H1 (cell line): ENCODE measurements around the gene NMD3. TPM values are rescaled to one million over a fixed set of nuclear protein-coding genes. Genes with fewer than 3 reads are reported as not detected.

Experiments used
- CTCF ChIA-PET: fragments of 300-600 bp; sonication (Branson Sonifier 250); formaldehyde crosslinking; loops from one replicate; lab custom pipeline; 2021; ENCODE audit not compliant: partially characterized antibody; lab: Charles Lee
- POLR2A ChIA-PET: fragments of 300-600 bp; sonication (Branson Sonifier 250); formaldehyde crosslinking; loops from one replicate; lab custom pipeline; 2021; ENCODE audit warnings: inconsistent platforms; ENCODE audit not compliant: partially characterized antibody; lab: Charles Lee
- DNase-seq, 2 experiments: peaks; one replicate each; pipeline versions ENCODE4 v3.0.0 to v3.0.0-alpha.2; 2010 to 2022; ENCODE audit warnings: low spot score in 2 of 2, low read depth in 1 of 2, mixed read lengths in 1 of 2
- FAIRE-seq: peaks from 2 replicates; lab custom pipeline; 2011; peaks lifted over from hg19 to GRCh38; lab: Jason Lieb, UNC
- H2AFZ ChIP-seq: 2 replicates; pipeline ENCODE4 v1.8.1; 2012; ENCODE audit warnings: low read length, inconsistent platforms
- H2AK5ac ChIP-seq: 2 replicates; pipeline ENCODE4 v1.6.1; 2013; ENCODE audit warnings: low read depth, low read length
- H2BK120ac ChIP-seq: replicated peaks from 2 replicates; pipeline ENCODE3; 2013; ENCODE audit warnings: low read depth, low read length, inconsistent platforms
- H2BK12ac ChIP-seq: 2 replicates; pipeline ENCODE4 v1.6.1; 2013; ENCODE audit warnings: low read depth, low read length
- H2BK15ac ChIP-seq: 2 replicates; pipeline ENCODE4 v1.6.1; 2013; ENCODE audit warnings: low read length
- H2BK20ac ChIP-seq: 2 replicates; pipeline ENCODE4 v1.6.1; 2013; ENCODE audit warnings: low read length
- H2BK5ac ChIP-seq: 2 replicates; pipeline ENCODE4 v1.6.1; 2013; ENCODE audit warnings: low read depth, low read length
- H3K14ac ChIP-seq: 2 replicates; pipeline ENCODE4 v1.6.1; 2013; ENCODE audit warnings: inconsistent platforms; ENCODE audit not compliant: insufficient read length
- H3K18ac ChIP-seq: 2 replicates; pipeline ENCODE4 v1.6.1; 2013; ENCODE audit warnings: low read length; ENCODE audit errors: extremely low read depth
- H3K23ac ChIP-seq: 2 replicates; pipeline ENCODE4 v1.6.1; 2013; ENCODE audit warnings: inconsistent platforms; ENCODE audit not compliant: insufficient read length
- H3K23me2 ChIP-seq: 2 replicates; pipeline ENCODE4 v1.6.1; 2013; ENCODE audit warnings: low read depth, low read length
- H3K27ac ChIP-seq: 2 replicates; pipeline ENCODE4 v1.6.1; 2011; ENCODE audit warnings: low read depth, low read length, inconsistent platforms
- H3K27me3 ChIP-seq, 4 experiments: replicated peaks in 1 of 4; 1 replicate in 1 of 4; 2 replicates in 3 of 4; pipeline versions ENCODE4 v1.6.1 to v1.8.1; 2011 to 2013; ENCODE audit warnings: low read length in 3 of 4, mild to moderate bottlenecking in 3 of 4, inconsistent platforms in 2 of 4, mixed read lengths in 2 of 4, moderate library complexity in 1 of 4; ENCODE audit not compliant: control insufficient read depth in 3 of 4, insufficient read depth in 3 of 4; ENCODE audit errors: extremely low read depth in 1 of 4
- H3K36me3 ChIP-seq, 4 experiments: 2 replicates each; pipeline versions ENCODE4 v1.6.1 to v1.8.1; 2011 to 2013; ENCODE audit warnings: mild to moderate bottlenecking in 4 of 4, low read length in 3 of 4, moderate library complexity in 2 of 4, control low read depth in 1 of 4, inconsistent platforms in 1 of 4; ENCODE audit not compliant: insufficient read depth in 4 of 4, control insufficient read depth in 2 of 4
- H3K4ac ChIP-seq: replicated peaks from 2 replicates; pipeline ENCODE3; 2013; ENCODE audit warnings: low read length, low read depth, mixed read lengths, inconsistent platforms; ENCODE audit not compliant: insufficient read length
- H3K4me1 ChIP-seq, 4 experiments: replicated peaks in 1 of 4; 1 replicate in 1 of 4; 2 replicates in 3 of 4; pipeline versions ENCODE4 v1.6.1 to v1.8.1; 2011 to 2013; ENCODE audit warnings: low read length in 3 of 4, inconsistent platforms in 2 of 4, mixed read lengths in 1 of 4; ENCODE audit not compliant: insufficient read depth in 4 of 4, control insufficient read depth in 3 of 4
- H3K4me2 ChIP-seq, 2 experiments: 2 replicates each; pipeline versions ENCODE4 v1.6.1 to v1.8.1; 2011 to 2013; ENCODE audit warnings: low read depth in 2 of 2, low read length in 2 of 2, control low read depth in 1 of 2, inconsistent platforms in 1 of 2, mild to moderate bottlenecking in 1 of 2; ENCODE audit not compliant: insufficient read depth in 1 of 2
- H3K4me3 ChIP-seq, 4 experiments: fragments of 200-600, 300-600 bp in 1 of 4; sonication (generic), shearing (Covaris generic), sonication (Bioruptor Twin) in 1 of 4; 2 replicates each; pipeline versions ENCODE4 v1.5.1 to v1.8.1; 2011 to 2016; ENCODE audit warnings: low read length in 4 of 4, low read depth in 3 of 4, control low read depth in 2 of 4, inconsistent platforms in 2 of 4, mild to moderate bottlenecking in 2 of 4, mixed read lengths in 1 of 4, moderate library complexity in 1 of 4; ENCODE audit not compliant: insufficient read depth in 2 of 4; ENCODE audit errors: extremely low read depth in 1 of 4
- H3K56ac ChIP-seq: replicated peaks from 2 replicates; pipeline ENCODE3; 2013; ENCODE audit warnings: low read depth, mild to moderate bottlenecking, mixed read lengths, low read length, inconsistent platforms; ENCODE audit not compliant: insufficient read length
- H3K79me1 ChIP-seq: 2 replicates; pipeline ENCODE4 v1.6.1; 2013; ENCODE audit warnings: low read depth, low read length, control low read depth
- H3K79me2 ChIP-seq, 2 experiments: 2 replicates each; pipeline versions ENCODE4 v1.6.1 to v1.8.1; 2012 to 2013; ENCODE audit warnings: low read length in 2 of 2, mild to moderate bottlenecking in 2 of 2, inconsistent platforms in 1 of 2; ENCODE audit not compliant: insufficient read depth in 2 of 2, control insufficient read depth in 1 of 2
- H3K9ac ChIP-seq, 4 experiments: replicated peaks in 1 of 4; 1 replicate in 1 of 4; 2 replicates in 3 of 4; pipeline versions ENCODE4 v1.6.1 to v1.8.1; 2011 to 2013; ENCODE audit warnings: low read depth in 3 of 4, low read length in 3 of 4, control low read depth in 2 of 4, mild to moderate bottlenecking in 2 of 4, moderate library complexity in 2 of 4, inconsistent platforms in 1 of 4; ENCODE audit errors: extremely low read depth in 1 of 4
- H3K9me3 ChIP-seq, 2 experiments: 2 replicates each; pipeline versions ENCODE4 v1.6.1 to v1.8.1; 2012 to 2013; ENCODE audit warnings: mild to moderate bottlenecking in 2 of 2, moderate library complexity in 2 of 2, control low read depth in 1 of 2, inconsistent platforms in 1 of 2, low read depth in 1 of 2, low read length in 1 of 2, mixed read lengths in 1 of 2; ENCODE audit not compliant: insufficient read depth in 2 of 2
- H4K20me1 ChIP-seq, 2 experiments: replicated peaks in 1 of 2; 2 replicates each; pipeline versions ENCODE3 to v1.8.1; 2011 to 2013; ENCODE audit warnings: inconsistent platforms in 2 of 2, low read length in 2 of 2, mild to moderate bottlenecking in 1 of 2; ENCODE audit not compliant: insufficient read depth in 2 of 2, control insufficient read depth in 1 of 2
- H4K5ac ChIP-seq: 2 replicates; pipeline ENCODE4 v1.6.1; 2013; ENCODE audit warnings: low read length, low read depth, mixed read lengths, inconsistent platforms; ENCODE audit not compliant: insufficient read length
- H4K8ac ChIP-seq: 2 replicates; pipeline ENCODE4 v1.8.0; 2013; ENCODE audit warnings: mild to moderate bottlenecking, moderate library complexity, low read length, inconsistent platforms; ENCODE audit not compliant: insufficient read depth; ENCODE audit errors: extremely low read depth
- H4K91ac ChIP-seq: replicated peaks from 2 replicates; pipeline ENCODE3; 2013; ENCODE audit warnings: low read length, mixed read lengths, inconsistent platforms; ENCODE audit not compliant: insufficient read length
- BACH1 ChIP-seq: IDR thresholded peaks from 2 replicates; pipeline ENCODE4 v1.6.1; 2012; ENCODE audit warnings: low read length, improper control_type of control experiment
- BRCA1 ChIP-seq: IDR thresholded peaks from 2 replicates; pipeline ENCODE4 v1.6.1; 2012; ENCODE audit warnings: low read depth, low read length, improper control_type of control experiment
- CHD1 ChIP-seq: IDR thresholded peaks from 2 replicates; pipeline ENCODE4 v1.6.1; 2012; ENCODE audit warnings: low read depth, low read length, improper control_type of control experiment
- EP300 ChIP-seq, 2 experiments: IDR thresholded peaks; 1 replicate in 1 of 2; 2 replicates in 1 of 2; pipeline ENCODE4 v1.6.1; 2011 to 2012; ENCODE audit warnings: low read depth in 2 of 2, low read length in 2 of 2, mild to moderate bottlenecking in 2 of 2, borderline replicate concordance in 1 of 2, inconsistent platforms in 1 of 2, moderate library complexity in 1 of 2
- HDAC2 ChIP-seq, 2 experiments: fragments of 300-600 bp in 1 of 2; sonication (generic) in 1 of 2; IDR thresholded peaks; 2 replicates each; pipeline ENCODE4 v1.6.1; 2011 to 2012; ENCODE audit warnings: low read depth in 2 of 2, low read length in 2 of 2, mild to moderate bottlenecking in 2 of 2, moderate library complexity in 2 of 2, borderline replicate concordance in 1 of 2, inconsistent platforms in 1 of 2
- NANOG ChIP-seq: IDR thresholded peaks from 2 replicates; pipeline ENCODE4 v1.6.1; 2011; ENCODE audit warnings: low read length, low read depth, mild to moderate bottlenecking, inconsistent platforms; ENCODE audit not compliant: insufficient read depth, poor library complexity, severe bottlenecking
- RFX5 ChIP-seq: IDR thresholded peaks from 2 replicates; pipeline ENCODE4 v1.6.1; 2011; ENCODE audit warnings: low read depth, low read length, improper control_type of control experiment, borderline replicate concordance
- WGBS, 2 experiments: shearing (Covaris generic) in 1 of 2; methylation state at CpG; one replicate each; pipeline versions ENCODE4 v1.1.6 to v1.1.7; 2013 to 2015; ENCODE audit warnings: low lambda C conversion rate in 2 of 2, mixed read lengths in 2 of 2, inconsistent platforms in 1 of 2, low coverage in 1 of 2, missing lambda C conversion rate in 1 of 2; ENCODE audit not compliant: insufficient replicate concordance in 2 of 2, insufficient coverage in 1 of 2, insufficient read length in 1 of 2; ENCODE audit errors: extremely low coverage in 1 of 2, missing lambda C conversion rate in 1 of 2; 5-methylcytosine and 5-hydroxymethylcytosine counted together
- polyA plus RNA-seq, 7 experiments: library from polyadenylated mRNA; depleted of rRNA in 3 of 7; stranded (reverse) in 5 of 7; unstranded in 2 of 7; fragments of >200 nt in 5 of 7; fragments of 200-250 nt in 2 of 7; gene quantifications; 1 replicate in 5 of 7; 2 replicates in 1 of 7; 4 replicates in 1 of 7; pipeline versions ENCODE4 v1.2.1 to v1.2.3, GENCODE V29; 2011 to 2013; ENCODE audit warnings: missing spikeins in 2 of 7, mixed read lengths in 2 of 7
- total RNA-seq: library from RNA; stranded (reverse); fragmentation: NEBNext Ultra II Directional; extraction: Animal tissue kit (Norgen Biotek cat#: 25700); gene quantifications from 2 replicates; pipeline ENCODE4 v1.2.1, GENCODE V29; 2021

The NMD3 gene
- total and polyA plus RNA-seq, 2 of the 8 experiments (the other 6 are each of a cell fraction or from before 2014, with no cell fraction given): 12.1 to 64.2 TPM

- CTCF ChIA-PET: no interaction called here
- TF ChIP-seq EP300 (IDR thresholded peaks at IDR 0.05; ENCODE audit: borderline replicate concordance in 1 of 2, low read depth in 2 of 2, low read length in 2 of 2) (no peak), RFX5 (no peak), CHD1 (no peak), BACH1 (no peak), HDAC2 (IDR thresholded peaks at IDR 0.05; ENCODE audit: borderline replicate concordance in 1 of 2, low read depth in 2 of 2, low read length in 2 of 2) (no peak), BRCA1 (no peak), NANOG (no peak)
These were observed 15.1 kb downstream of the NMD3 start for GRCh38 chr3:161236240-161236639.

More at GRCh38 chr3:161236240-161236639, 15.1 kb downstream of the NMD3 start:
- H2AFZ ChIP-seq: no peak overlapping the region
- H4K8ac ChIP-seq: no peak overlapping the region
- no peak overlapping the region for H3K27ac ChIP-seq
- H3K56ac ChIP-seq: no peak overlapping the region
- peaks cover 3 to 65% (median 18%) of the 10 kb centered on the region in 4 experiments; a peak in 7 of 8 replicates for H3K36me3 ChIP-seq
- H3K79me2 ChIP-seq: peaks cover 0 to 2% of the 10 kb centered on the region in 2 experiments; a peak in 2 of 4 replicates
- no peak overlapping the region for H2BK120ac ChIP-seq
- H4K5ac ChIP-seq: no peak overlapping the region
- no peak overlapping the region for H4K91ac ChIP-seq
- H4K20me1 ChIP-seq: no peaks in the 10 kb centered on the region
- 0 out of 2 replicates have a peak, but pooled peaks cover under 1% of the 10 kb centered on the region for H3K23me2 ChIP-seq
- no peak overlapping the region for H2BK20ac ChIP-seq
- H3K27me3 ChIP-seq: no peaks in the 10 kb centered on the region
- H3K79me1 ChIP-seq: no peaks in the 10 kb centered on the region
- no peak for FAIRE-seq
- no peak overlapping the region for H3K9ac ChIP-seq
- no peak overlapping the region for H3K4ac ChIP-seq
- POLR2A ChIA-PET: interaction anchor here (0.9 kb wide), 1 partner anchor 13 kb away, joined by 3 read pairs; no protein-coding TSS in a partner anchor
- H2BK15ac ChIP-seq: no peak overlapping the region
- H3K4me3 ChIP-seq: no peak overlapping the region
- 90% methylated on average over 2 of the region's 2 CpGs; no CpG with 5 or more reads in 1 of the 2 experiments for WGBS, 2 experiments
- no peak for DNase-seq
- no peak overlapping the region for H3K14ac ChIP-seq
- H2AK5ac ChIP-seq: no peak overlapping the region
- no peak overlapping the region for H3K4me2 ChIP-seq
- H3K9me3 ChIP-seq: no peaks in the 10 kb centered on the region
- no peak overlapping the region for H3K23ac ChIP-seq
- H2BK5ac ChIP-seq: no peak overlapping the region
- H3K18ac ChIP-seq: no peak overlapping the region
- no peak overlapping the region for H2BK12ac ChIP-seq
- H3K4me1 ChIP-seq: no peaks in the 10 kb centered on the region
